ENCODE results near the gene DCAF7.

GRCh38 chr17:63538693-63539595 lies 11.3 kb upstream of the DCAF7 start:
- TF ChIP-seq, protein P1, sequence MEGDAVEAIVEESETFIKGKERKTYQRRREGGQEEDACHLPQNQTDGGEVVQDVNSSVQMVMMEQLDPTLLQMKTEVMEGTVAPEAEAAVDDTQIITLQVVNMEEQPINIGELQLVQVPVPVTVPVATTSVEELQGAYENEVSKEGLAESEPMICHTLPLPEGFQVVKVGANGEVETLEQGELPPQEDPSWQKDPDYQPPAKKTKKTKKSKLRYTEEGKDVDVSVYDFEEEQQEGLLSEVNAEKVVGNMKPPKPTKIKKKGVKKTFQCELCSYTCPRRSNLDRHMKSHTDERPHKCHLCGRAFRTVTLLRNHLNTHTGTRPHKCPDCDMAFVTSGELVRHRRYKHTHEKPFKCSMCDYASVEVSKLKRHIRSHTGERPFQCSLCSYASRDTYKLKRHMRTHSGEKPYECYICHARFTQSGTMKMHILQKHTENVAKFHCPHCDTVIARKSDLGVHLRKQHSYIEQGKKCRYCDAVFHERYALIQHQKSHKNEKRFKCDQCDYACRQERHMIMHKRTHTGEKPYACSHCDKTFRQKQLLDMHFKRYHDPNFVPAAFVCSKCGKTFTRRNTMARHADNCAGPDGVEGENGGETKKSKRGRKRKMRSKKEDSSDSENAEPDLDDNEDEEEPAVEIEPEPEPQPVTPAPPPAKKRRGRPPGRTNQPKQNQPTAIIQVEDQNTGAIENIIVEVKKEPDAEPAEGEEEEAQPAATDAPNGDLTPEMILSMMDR (conservative IDR thresholded peaks at IDR 0.05), result no peak
- TF ChIP-seq ZFX (IDR thresholded peaks at IDR 0.05), result no peak
